LNCaP clone FGC (cell line): ENCODE measurements around the gene CD2BP2.

Experiments
- DNase-seq: peaks from one replicate; pipeline ENCODE4 v3.0.0-alpha.2; 2011; ENCODE audit warnings: low read depth
- H3K4me3 ChIP-seq: 2 replicates; pipeline ENCODE4 v1.5.1; 2011; ENCODE audit warnings: mild to moderate bottlenecking, low read depth, low read length, control low read depth
- TF ChIP-seq, protein P1 (sequence below): IDR thresholded peaks from 2 replicates; pipeline ENCODE4 v1.5.1; 2012; ENCODE audit warnings: mild to moderate bottlenecking; ENCODE audit not compliant: control insufficient read depth, insufficient read depth; ENCODE audit errors: extremely low read depth

The CD2BP2 gene

GRCh38 chr16:30355144-30355953, at the start of gene CD2BP2:
Gene CD2BP2 (minus strand): TSS chr16:30355308. CDS start chr16:30354681, 627 bp downstream.
- TF ChIP-seq, protein P1, sequence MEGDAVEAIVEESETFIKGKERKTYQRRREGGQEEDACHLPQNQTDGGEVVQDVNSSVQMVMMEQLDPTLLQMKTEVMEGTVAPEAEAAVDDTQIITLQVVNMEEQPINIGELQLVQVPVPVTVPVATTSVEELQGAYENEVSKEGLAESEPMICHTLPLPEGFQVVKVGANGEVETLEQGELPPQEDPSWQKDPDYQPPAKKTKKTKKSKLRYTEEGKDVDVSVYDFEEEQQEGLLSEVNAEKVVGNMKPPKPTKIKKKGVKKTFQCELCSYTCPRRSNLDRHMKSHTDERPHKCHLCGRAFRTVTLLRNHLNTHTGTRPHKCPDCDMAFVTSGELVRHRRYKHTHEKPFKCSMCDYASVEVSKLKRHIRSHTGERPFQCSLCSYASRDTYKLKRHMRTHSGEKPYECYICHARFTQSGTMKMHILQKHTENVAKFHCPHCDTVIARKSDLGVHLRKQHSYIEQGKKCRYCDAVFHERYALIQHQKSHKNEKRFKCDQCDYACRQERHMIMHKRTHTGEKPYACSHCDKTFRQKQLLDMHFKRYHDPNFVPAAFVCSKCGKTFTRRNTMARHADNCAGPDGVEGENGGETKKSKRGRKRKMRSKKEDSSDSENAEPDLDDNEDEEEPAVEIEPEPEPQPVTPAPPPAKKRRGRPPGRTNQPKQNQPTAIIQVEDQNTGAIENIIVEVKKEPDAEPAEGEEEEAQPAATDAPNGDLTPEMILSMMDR, result 0 out of 2 replicates have a peak, but pooled peaks have one; percentile 4
- H3K4me3 ChIP-seq, result peak within 1 kb of the TSS; percentile 99
- DNase-seq, result peak; percentile 99

GRCh38 chr16:30401768-30402425, 46.8 kb upstream of the CD2BP2 start:
- DNase-seq, result no peak
- no peak overlapping the region for H3K4me3 ChIP-seq
- TF ChIP-seq, protein P1, result no peak

- no peak overlapping the region for H3K4me3 ChIP-seq
- no peak for DNase-seq
- TF ChIP-seq, protein P1, result no peak
Observed at GRCh38 chr16:30399435-30400186, 44.5 kb upstream of the CD2BP2 start.

DNA sequence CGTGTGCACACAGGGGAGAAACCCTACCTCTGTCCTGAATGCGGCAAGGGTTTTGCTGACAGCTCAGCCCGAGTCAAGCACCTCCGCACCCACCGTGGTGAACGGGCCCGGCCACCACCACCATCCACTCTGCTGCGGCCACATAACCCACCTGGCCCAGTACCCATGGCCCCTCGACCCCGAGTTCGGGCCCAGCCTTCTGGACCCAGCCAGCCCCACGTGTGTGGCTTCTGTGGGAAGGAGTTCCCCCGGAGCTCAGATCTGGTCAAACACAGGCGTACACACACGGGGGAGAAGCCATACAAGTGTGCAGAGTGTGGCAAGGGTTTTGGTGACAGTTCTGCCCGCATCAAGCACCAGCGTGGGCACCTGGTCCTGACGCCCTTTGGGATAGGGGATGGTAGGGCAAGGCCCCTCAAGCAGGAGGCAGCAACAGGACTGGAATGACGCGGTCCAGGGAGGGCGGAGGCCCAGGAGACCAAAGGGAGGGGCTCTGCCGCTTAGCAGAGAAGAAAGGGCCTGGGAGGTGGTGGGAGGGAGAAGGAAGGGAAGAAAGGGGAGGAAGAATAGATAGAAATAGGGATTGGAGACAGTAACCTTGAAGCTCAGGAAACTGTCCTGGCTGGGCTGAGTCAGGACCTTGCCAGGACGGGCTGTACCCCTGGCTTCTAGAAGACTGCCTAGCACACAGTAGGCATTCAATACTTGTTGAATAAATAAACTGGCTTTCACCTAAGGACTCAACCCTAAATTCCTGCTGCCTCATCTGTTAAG, 43.7 kb upstream of the CD2BP2 start:
- TF ChIP-seq, protein P1, result no peak
- DNase-seq, result no peak
- no peak overlapping the region for H3K4me3 ChIP-seq

- DNase-seq, result no peak
- H3K4me3 ChIP-seq, result no peak overlapping the region
- TF ChIP-seq, protein P1, result no peak
Observed at GRCh38 chr16:30397776-30398660, 42.9 kb upstream of the CD2BP2 start.
